ENCODE results near the gene DNAAF1.

Gene DNAAF1

DNA sequence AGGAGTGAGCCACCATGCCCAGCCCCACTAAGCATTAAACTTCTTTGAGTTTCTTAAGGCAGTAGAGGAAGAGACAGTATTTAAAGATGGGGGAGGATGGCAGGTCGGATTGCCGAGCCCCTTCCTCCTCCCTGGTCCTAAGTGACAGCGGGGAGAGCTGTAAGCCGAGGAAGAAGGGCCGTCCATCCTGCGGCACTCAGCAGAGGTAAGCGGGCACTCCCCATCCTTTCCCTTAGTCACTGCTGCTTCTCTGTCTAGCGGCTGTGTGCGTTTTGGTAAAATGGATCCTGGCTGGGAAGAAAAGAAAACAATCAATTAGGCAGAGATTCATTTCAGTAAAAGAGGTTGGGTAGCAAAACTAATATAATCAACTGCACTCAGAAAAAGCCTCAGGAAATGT is 13.9 kb downstream of the DNAAF1 start:
- DNase-seq: no peak

DNA sequence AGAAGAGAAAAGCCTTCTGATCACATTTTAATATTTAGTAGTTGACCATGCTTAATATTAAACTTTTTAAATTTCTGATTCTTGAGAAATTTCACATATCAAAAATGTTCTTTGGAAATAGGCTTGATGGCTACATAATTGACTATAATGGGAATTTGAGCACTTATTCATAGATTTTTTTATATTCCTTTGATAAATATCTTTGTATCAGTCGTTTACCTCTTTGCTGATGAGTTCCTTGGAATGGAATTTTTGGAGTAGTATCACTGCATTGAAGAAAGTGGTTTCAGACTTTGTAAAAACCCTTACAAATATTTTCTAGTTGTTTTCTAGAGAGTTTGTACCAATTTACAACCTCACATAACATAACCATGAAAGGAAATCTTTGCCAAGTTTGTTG is 14.7 kb downstream of the DNAAF1 start:
- no peak for DNase-seq

DNA sequence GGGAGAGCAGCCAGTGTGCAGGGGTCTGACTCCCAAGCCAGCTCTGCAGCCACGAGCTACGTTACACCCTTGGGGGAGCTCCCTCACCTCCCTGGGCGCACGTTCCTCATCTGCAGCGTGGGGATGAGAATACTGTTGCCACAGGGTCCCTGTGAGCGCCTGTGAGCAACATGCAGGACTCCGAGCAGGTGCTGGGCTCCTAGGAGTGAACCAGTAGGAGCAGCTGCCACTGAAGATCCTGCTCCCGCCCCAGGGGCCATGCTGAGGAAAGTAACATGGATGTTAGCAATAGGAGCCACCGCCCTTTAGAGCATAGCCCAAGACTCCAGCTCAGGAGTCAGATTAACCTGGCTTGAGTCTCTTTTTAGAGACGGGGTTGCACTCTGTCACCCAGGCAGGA is 15.9 kb downstream of the DNAAF1 start:
- no peak for DNase-seq

DNA sequence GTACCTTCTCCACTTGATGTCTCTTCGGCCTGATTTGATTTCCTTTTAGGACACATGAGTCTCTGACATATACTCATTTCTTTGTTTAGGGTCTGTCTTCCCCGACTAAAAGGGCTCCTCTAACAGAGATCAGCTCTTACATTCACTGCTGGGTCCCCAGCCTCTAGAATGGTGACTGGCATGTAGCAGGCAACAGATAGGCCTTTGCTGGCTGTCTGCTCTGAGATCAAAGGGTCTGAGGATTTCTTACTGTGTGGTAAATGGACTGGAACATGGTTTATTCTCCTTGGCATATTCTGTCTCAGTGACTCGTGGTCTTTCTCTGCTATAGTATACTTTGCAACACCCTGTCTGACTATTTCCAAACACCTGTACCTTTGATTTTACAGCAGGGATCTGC is 16.7 kb downstream of the DNAAF1 start:
- DNase-seq: no peak

DNA sequence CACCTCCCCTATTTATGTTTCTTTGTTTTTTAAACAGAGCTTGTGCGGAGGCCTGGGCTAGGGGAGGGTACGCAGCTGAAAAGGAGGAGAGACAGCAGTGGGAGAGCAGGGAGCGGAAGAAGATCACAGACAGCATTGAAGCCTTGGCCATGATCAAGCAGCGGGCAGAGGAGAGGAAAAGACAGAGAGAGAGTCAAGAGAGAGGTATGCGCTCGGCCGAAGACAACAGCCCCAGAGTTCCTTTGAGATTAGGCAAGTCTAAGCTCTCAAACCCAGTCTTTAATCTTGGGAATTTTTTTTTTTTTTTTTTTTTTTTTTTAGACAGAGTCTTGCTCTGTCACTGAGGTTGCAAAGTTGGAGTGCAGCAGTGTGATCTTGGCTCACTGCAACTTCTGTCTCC is 20.6 kb downstream of the DNAAF1 start:
- no peak for DNase-seq

DNA sequence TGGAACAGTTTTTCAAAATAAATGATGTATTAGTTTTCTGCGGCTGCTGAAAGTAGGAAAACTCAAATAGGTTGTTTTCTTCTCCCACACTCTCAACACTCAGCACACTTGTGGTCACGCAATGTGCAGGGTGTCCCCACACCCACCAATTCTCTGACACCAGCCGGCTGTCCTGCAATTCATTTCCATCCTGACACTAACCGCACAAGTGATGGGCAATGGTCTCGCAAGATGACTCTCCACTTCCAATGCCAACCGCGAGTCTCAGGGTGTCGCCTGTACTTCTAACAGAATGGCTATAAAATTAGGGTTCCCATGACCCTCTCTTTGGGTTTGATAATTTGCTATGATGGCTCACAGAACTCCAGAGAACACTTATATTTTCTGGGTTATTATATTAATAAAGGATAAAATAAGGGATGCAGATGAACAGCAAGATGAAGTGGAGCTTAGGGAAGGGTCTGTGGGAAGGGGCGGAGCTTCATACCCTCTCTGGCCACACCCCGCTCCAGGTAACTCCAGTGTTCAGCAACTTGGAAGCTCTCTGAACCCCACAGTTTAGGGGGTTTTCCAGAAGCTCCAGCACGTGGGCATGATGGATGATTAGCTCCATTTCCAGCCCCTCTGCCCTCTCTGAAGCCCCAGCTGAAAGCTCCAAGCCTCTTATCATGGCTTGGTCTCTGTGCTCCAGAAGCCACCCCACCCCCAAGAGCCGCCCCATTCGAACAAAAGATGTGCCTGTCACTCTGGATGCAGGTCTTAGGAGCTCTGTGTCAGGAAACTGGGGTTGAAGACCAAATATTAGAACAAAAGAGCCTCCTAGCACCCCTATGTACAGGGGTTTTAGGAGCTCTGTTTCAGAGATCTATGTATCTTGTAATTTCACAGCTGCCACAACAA is 21.9 kb downstream of the DNAAF1 start:
- DNase-seq: no peak

DNA sequence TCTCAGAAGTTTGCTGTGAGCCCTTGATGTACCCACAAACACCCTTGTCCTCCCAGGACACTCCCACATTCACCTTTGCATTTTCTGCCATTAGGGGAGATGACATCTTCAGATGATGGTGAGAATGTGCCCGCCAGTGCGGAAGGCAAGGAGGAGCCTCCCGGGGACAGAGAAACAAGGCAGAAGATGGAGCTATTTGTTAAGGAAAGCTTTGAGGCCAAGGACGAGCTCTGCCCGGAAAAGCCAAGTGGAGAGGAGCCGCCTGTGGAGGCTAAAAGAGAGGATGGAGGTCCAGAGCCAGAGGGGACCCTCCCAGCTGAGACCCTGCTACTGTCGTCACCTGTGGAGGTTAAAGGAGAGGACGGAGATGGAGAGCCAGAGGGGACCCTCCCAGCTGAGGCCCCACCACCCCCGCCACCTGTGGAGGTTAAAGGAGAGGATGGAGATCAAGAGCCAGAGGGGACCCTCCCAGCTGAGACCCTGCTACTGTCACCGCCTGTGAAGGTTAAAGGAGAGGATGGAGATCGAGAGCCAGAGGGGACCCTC is 24.7 kb downstream of the DNAAF1 start:
- DNase-seq: no peak

DNA sequence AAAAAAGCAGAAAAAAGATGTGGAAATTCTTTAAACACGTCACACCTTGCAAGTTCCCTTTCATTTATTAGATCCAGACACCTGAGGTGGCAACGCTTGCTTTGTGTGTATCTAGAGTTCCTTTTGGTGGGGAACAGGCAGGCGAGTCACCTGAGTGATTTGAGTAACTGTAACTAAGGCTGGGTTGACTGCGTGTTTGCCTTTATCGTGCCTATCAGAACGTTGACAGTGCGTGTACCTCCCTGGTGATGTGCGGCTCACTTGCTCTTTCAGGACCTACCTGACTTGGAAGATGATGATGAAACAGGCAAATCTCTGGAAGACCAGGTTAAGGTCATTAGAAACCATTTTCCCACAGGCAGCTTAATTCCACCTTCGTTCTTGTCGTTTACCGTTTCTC is 29.3 kb downstream of the DNAAF1 start:
- no peak for DNase-seq

DNA sequence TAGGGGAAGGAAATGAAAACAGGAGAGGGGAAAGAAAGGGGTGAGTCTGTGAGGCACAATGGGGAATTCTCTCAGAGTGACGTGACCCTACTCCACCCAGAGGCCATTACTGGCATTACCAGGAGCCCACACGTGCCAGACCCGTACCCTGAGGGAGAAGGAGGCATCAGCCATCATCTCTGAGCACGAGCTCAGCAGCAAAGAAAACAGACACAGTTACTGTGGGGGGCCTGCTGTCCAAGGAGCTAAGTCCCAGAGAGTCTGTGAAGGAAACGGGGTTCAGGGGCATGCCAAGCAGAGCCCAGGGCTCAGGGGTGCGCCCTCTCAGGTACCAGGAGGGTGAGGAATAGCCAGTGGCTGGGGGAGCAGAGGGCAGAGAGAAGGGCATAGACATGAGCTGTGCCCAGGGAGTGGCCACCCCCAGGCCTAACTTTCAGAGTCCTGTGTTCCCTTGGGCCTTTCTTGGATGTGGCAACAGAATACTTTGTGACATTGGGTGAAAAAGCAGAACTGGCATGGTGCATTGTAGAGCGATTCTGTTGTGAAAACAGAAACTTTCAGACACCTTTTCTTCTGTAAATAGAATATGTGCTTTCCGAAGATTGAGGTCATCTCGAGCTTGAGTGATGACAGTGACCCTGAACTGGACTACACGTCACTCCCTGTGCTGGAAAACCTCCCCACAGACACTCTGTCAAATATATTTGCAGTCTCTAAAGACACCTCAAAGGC is 30.4 kb downstream of the DNAAF1 start:
- peak in 17 of 56 donors; percentile 3 to 72 (median 27) for DNase-seq

DNA sequence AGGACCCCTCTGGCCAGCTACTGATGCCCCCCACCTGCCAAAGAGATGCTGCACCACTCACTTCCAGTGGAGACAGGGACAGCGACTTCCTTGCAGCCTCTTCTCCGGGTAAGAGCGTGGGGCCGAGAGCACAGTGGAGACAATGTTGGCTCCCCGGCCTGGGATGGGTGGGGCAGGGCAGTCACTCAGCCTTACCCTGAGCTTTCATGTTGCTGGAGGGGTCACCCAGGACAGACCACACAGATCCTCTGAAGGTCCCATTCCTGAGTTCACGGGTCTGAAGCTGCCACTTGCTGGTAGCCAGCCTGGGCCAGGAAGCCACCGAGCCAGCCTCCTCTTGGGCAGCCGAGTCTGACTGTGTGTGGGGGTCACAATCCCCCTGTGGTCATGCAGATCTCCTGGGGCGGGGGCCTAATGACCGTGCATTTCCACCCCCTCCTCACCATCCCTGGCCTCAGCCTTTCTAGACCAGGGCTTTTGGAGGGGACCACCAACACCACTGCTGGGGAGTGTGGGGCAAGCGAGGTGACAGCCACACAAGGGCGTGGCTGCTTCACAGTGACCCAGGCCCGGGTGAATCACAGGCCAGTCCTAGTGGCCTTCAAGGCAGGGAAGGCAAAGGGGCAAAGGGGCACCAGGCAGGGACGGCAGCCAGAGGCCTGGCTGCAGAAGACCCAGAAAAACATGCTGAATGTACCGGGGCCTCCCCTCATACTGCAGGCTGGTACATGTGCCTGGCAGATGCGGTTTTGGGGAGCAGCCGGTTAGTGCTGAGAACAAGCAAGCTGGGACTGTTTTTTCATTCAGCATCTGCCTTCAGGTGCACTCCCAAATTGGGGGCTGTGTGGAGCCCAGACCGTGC is 31.3 kb downstream of the DNAAF1 start:
- peak in 1 of 56 donors; percentile 41 for DNase-seq

DNA sequence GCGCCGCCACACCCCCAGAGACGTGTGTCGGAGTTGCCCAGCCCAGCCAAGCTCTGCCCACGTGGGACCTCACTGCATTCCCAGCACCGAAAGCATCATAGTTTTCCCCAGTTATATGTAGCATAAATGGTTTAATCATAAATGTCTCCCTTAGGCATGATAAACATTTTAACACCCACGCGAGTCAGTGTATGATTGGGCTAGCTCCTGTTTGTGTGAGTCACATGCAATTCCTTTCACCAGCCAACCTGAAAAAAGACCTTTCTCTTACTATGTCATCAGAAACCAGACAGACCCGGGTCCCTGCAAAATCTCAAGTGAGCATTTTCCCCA is 32.6 kb downstream of the DNAAF1 start:
- peak in 7 of 56 donors; percentile 17 to 55 (median 26) for DNase-seq

DNA sequence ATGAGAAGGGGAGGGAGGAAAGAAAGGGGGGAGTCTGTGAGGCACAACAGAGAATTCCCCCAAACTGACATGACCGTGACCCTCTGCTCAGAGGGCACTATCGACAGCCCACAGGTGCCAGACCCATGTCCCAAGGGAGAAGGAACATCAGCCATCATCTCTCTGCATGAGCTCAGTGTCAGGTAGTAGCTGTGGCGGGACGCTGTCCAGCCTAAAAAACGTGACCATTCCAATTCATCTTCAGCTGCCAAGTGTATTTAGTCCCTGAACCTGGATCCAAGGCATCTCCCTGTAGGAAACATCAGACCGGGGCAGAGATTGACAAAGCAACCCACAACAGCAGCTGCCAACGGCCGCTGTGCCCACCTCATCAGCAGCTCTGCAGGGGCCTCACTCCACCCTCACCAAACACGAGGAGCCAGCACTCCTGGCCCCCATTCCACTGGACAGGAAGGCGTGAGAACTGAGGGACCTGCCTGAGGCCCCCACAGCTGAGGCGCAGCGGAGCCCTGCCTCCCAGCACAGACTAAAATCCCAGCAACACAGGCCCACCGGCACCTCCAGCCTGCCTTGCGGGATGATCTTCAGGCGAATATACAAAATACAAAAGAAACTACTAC is 33.1 kb downstream of the DNAAF1 start:
- no peak for DNase-seq

DNA sequence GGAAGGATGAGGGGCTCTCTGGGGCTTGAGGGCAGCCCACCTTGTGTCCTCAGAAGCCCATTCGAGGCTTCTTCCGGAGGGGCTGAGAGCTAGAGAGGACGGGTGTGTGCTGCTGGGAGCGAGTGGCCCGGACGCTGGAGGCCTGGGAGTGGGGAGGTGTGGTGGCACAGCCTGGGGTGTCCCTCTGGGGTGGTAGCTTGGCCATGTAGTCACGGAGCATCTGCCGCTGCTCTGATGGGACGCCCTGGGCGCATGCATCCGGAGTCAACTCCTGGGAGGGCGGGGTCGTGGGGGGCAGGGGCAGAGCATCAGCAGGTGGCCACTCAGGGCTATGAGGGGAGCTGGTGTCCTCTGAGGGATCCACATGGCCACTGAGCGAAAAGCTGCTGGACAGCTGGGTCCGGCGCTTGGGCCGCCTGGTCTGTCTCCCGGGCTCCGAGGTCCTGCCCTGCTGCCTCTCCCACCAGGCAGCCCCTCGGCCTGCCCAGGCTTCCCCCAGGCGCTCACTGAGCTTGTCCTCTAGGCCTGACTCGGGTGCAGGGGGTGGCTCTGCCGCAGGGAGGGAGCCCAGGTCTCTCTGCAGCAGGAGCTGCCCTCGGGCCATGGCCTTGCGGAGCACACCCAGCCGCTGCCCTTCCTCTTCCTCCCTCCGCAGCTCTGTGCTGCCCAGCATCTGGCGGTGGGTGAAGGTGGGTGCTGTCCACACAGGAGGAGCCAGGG is 33.9 kb downstream of the DNAAF1 start:
- DNase-seq: no peak

DNA sequence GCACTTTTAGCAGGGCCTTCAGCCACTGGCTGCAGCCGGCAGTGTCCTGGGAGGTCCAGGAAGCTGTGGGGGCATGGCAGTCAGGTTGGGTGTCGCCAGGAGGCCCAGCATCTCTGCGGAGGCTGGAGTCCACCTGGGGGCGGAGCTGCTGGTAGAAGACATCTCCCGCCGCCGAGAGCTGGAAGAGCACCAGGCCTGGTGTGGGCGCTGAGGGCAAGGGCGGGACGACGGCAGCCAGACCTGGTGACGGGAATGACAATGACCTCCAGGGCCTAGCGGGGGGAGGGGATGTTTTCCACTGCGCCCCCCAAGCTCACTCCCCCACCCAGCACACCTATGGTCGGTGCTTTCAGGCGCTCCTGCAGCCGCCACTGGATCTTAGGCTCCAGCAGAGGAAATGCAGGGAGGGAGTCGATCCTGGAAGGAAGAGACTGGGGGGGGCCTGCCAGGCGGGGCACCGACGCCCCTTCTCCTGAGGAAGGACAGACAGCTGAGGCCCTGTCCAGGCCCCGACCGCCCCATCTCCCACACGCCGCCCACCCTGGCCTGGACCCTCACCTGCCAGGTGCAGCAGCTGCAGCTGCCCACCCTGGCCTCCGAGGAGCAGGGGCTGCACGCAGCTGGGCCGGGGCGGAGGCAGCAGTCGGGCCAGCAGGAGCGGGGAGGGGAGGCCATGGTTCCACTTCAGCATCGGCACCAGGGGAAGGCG is 34.7 kb downstream of the DNAAF1 start:
- no peak for DNase-seq

DNA sequence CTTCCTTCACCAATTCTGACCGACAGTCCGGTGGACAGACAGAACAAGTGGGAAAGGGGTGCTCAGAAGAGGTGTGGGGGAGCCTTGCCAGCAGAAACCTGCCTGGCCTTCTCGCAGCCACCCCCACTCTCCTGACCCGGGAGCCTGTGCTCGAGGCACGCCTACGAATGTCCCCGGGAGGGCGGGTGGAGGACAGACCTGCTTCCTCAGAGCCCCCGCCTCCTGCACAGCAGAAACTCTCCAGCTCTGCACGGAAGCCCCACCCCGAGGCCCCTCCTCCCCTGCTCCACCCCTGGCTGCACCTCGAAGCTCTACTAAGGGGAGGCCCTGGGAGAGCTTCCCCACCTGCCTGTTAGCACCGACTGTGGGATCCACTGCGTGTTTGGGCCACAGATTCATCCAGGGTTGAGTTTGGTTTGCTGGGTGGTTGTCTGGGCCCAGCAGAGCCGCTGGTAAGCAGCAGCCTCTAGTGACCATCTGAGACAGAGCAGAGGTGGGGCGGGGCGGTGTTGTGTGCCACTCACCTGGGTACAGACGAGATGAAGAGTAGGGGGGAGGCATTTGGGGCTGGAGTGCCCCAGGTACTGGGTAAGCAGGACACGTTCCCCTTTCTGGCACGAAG is 35.5 kb downstream of the DNAAF1 start:
- no peak for DNase-seq

DNA sequence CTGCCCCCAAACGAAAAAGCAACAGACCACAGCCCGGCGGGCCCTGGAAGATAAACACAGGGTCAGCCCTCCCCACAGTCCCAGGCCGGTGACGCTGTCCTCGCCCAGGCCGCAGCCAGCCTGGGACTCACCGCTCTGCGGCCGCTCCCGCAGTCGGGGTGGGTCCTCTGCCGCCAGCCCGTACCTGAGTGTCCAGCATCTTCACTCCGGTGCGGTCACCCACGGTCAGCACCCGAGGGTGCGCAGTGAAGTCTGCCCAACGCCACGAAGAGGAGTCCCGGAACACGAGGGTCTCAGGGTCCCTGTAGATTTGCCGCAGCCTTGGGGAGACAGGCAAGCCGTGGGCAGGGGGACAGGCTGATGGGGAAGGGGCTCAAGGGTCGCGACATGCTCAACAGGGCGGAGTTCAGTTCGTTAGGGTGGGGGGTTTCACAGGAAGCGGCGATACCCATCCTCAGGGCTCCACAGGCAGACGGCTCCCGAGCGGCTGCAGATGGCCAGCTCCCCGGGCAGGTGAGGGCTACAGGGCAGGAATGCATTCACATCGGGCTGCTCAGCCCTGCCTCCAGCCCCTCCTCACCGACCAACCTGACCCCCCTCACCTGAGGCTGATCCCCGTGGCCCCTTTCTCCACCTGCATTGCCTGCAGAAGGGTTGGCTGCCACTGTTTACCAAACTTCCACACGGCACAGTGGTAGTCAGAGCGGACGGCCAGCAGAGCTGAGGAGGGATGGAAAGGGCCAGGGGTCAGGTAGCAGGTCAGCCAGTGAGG is 36.2 kb downstream of the DNAAF1 start:
- DNase-seq: no peak

DNA sequence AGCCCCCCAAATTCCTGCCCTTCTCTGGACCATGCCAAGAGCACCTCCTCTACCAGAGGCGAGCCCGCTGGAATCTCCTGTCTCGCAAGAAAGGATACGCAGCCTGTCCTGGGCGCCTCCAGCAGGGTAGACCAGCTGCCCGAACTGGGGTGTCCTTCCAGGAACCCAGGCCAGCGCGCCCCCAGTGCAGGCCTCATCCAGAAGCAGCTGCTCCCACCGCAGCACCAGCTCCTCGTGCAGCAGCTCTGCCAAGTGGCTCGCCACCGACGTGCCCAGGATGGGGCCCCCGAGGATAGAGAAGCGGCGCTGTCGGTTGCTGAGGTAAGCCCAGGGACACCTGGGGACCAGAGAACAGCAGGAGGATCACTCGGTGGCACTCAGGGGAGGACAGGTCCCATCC is 37.0 kb downstream of the DNAAF1 start:
- no peak for DNase-seq

Measured in amygdala (tissue), 56 donors.